SK-N-SH treated with all-trans-retinoic acid at 6 μM for 48 hours (cell line): ENCODE measurements around the gene PXYLP1.

Source experiments
- ATAC-seq: fragments of 200-7000 bp; cut with Tn5 transposase; 3 replicates; pipeline ENCODE4 v1.9.1; 2020; ENCODE audit warnings: mild to moderate bottlenecking, moderate library complexity
- ARNTL ChIP-seq: fragments of 450-650 bp; formaldehyde crosslinking; IDR thresholded peaks from 2 replicates; pipeline ENCODE4 v1.5.0; 2020; ENCODE audit warnings: low read depth, mild to moderate bottlenecking, moderate library complexity, borderline replicate concordance
- BACH2 ChIP-seq: fragments of 250-450 bp; sonication (Bioruptor Pico); IDR thresholded peaks from 2 replicates; pipeline ENCODE4 v1.9.0; 2021; ENCODE audit warnings: mild to moderate bottlenecking, borderline replicate concordance
- CREB5 ChIP-seq: fragments of 250-450 bp; sonication (Bioruptor Pico); IDR thresholded peaks from 2 replicates; pipeline ENCODE4 v1.5.1; 2020; ENCODE audit warnings: low read depth, mild to moderate bottlenecking, moderate library complexity
- CSDC2 ChIP-seq: fragments of 250-450 bp; sonication (Bioruptor Pico); IDR thresholded peaks from 2 replicates; pipeline ENCODE4 v1.5.0; 2020; ENCODE audit warnings: mild to moderate bottlenecking, moderate library complexity
- CSRNP3 ChIP-seq: fragments of 250-450 bp; sonication (Bioruptor Pico); IDR thresholded peaks from 2 replicates; pipeline ENCODE4 v1.5.1; 2021; ENCODE audit warnings: mild to moderate bottlenecking, moderate library complexity
- ISL1 ChIP-seq: fragments of 250-450 bp; sonication (Bioruptor Pico); IDR thresholded peaks from 2 replicates; pipeline ENCODE4 v2.1.2; 2022; ENCODE audit warnings: mild to moderate bottlenecking, moderate library complexity
- OSR1 ChIP-seq: fragments of 250-450 bp; sonication (Bioruptor Pico); IDR thresholded peaks from 2 replicates; pipeline ENCODE4 v1.8.0; 2022; ENCODE audit warnings: moderate library complexity, mild to moderate bottlenecking, inconsistent platforms
- PATZ1 ChIP-seq: fragments of 250-450 bp; sonication (Bioruptor Pico); IDR thresholded peaks from 2 replicates; pipeline ENCODE4 v1.8.0; 2020; ENCODE audit warnings: mild to moderate bottlenecking, moderate library complexity, borderline replicate concordance
- POU6F1 ChIP-seq: fragments of 250-450 bp; sonication (Bioruptor Pico); IDR thresholded peaks from 2 replicates; pipeline ENCODE4 v1.8.0; 2021; ENCODE audit warnings: low read depth, mild to moderate bottlenecking, moderate library complexity, borderline replicate concordance
- PPARA ChIP-seq: fragments of 250-450 bp; sonication (Bioruptor Pico); IDR thresholded peaks from 2 replicates; pipeline ENCODE4 v1.5.0; 2020; ENCODE audit warnings: mild to moderate bottlenecking, borderline replicate concordance
- RARB ChIP-seq: fragments of 250-450 bp; sonication (Bioruptor Pico); IDR thresholded peaks from 2 replicates; pipeline ENCODE4 v1.8.0; 2021; ENCODE audit warnings: mild to moderate bottlenecking, moderate library complexity
- SNAI2 ChIP-seq: fragments of 250-450 bp; sonication (Bioruptor Pico); IDR thresholded peaks from 2 replicates; pipeline ENCODE4 v1.5.0; 2020; ENCODE audit warnings: mild to moderate bottlenecking, moderate library complexity
- TCF4 ChIP-seq: fragments of 250-450 bp; sonication (Bioruptor Pico); IDR thresholded peaks from 2 replicates; pipeline ENCODE4 v1.8.0; 2021; ENCODE audit warnings: mild to moderate bottlenecking, moderate library complexity, borderline replicate concordance
- TOX ChIP-seq: fragments of 250-450 bp; sonication (Bioruptor Pico); IDR thresholded peaks from 2 replicates; pipeline ENCODE4 v1.8.0; 2021; ENCODE audit warnings: mild to moderate bottlenecking, moderate library complexity, borderline replicate concordance
- TSHZ2 ChIP-seq: fragments of 250-450 bp; sonication (Bioruptor Pico); IDR thresholded peaks from 2 replicates; pipeline ENCODE4 v1.5.0; 2020; ENCODE audit warnings: mild to moderate bottlenecking, moderate library complexity
- ZC3H10 ChIP-seq: fragments of 250-450 bp; sonication (Bioruptor Pico); IDR thresholded peaks from 2 replicates; pipeline ENCODE4 v1.5.1; 2021; ENCODE audit warnings: mild to moderate bottlenecking, moderate library complexity
- ZFP3 ChIP-seq: fragments of 250-450 bp; sonication (Bioruptor Pico); IDR thresholded peaks from 2 replicates; pipeline ENCODE4 v1.5.0; 2020; ENCODE audit warnings: mild to moderate bottlenecking, moderate library complexity
- ZFP30 ChIP-seq: fragments of 450-650 bp; formaldehyde crosslinking; IDR thresholded peaks from 2 replicates; pipeline ENCODE4 v1.5.0; 2022; ENCODE audit warnings: mild to moderate bottlenecking, moderate library complexity
- ZNF8 ChIP-seq: fragments of 450-650 bp; formaldehyde crosslinking; IDR thresholded peaks from 2 replicates; pipeline ENCODE4 v1.5.0; 2020; ENCODE audit warnings: mild to moderate bottlenecking, moderate library complexity

PXYLP1 gene

GRCh38 chr3:141271279-141272030 is 39.8 kb downstream of the PXYLP1 start (continued):
- no peak for TF ChIP-seq CSRNP3 (CRISPR knock-in tag)

GRCh38 chr3:141272906-141273662 is 41.5 kb downstream of the PXYLP1 start:
- TF ChIP-seq OSR1 (CRISPR knock-in tag) (no peak), ARNTL (no peak), PPARA (CRISPR knock-in tag) (no peak), BACH2 (no peak), ISL1 (no peak), ZFP30 (CRISPR knock-in tag) (no peak), ZC3H10 (CRISPR knock-in tag) (no peak), TCF4 (CRISPR knock-in tag) (no peak), ZFP3 (CRISPR knock-in tag) (no peak), CSRNP3 (CRISPR knock-in tag) (no peak), RARB (CRISPR knock-in tag) (no peak), SNAI2 (CRISPR knock-in tag) (no peak), POU6F1 (CRISPR knock-in tag) (no peak), TOX (no peak), ZNF8 (CRISPR knock-in tag) (no peak), TSHZ2 (CRISPR knock-in tag) (no peak), PATZ1 (no peak), CREB5 (CRISPR knock-in tag) (no peak), CSDC2 (no peak)
- ATAC-seq: no peak
